A549 (cell line): Measurements from ENCODE around the gene C2CD3. TPM values are rescaled to one million over a fixed set of nuclear protein-coding genes. Genes with fewer than 3 reads are reported as not detected.

Source experiments
- ATAC-seq, 2 experiments: fragments of 200-7000 bp in 1 of 2; fragments of >200 bp in 1 of 2; cut with Nextera tagmentation in 1 of 2; cut with Tn5 transposase in 1 of 2; 3 replicates each; pipeline versions ENCODE4 v1.8.0 to v1.9.1; 2018 to 2020; ENCODE audit warnings: mild to moderate bottlenecking in 1 of 2, moderate library complexity in 1 of 2
- CTCF ChIA-PET: fragments of 300-600 bp; sonication (Branson Sonifier 250); formaldehyde crosslinking; extraction: SDS; loops from one replicate; lab custom pipeline; 2021; ENCODE audit warnings: antibody characterized with exemption, inconsistent platforms; lab: Yijun Ruan, JAX
- POLR2A ChIA-PET: fragments of 350-600 bp; formaldehyde crosslinking; extraction: SDS; loops from one replicate; lab custom pipeline; 2021; ENCODE audit warnings: antibody characterized with exemption, inconsistent platforms; lab: Yijun Ruan, JAX
- DNase-seq, 2 experiments: peaks; one replicate each; pipeline versions ENCODE4 v3.0.0 to v3.0.0-alpha.2; 2011 to 2016; ENCODE audit warnings: low read depth in 1 of 2, low spot score in 1 of 2
- FAIRE-seq: peaks from 2 replicates; lab custom pipeline; 2011; peaks lifted over from hg19 to GRCh38; lab: Jason Lieb, UNC
- H3K27ac ChIP-seq, 2 experiments: fragments of >200 bp; sonication (Bioruptor Twin); formaldehyde crosslinking; 3 replicates each; pipeline ENCODE4 v1.5.1; 2016 to 2017
- H3K4me1 ChIP-seq: fragments of >200 bp; sonication (Bioruptor Twin); formaldehyde crosslinking; 3 replicates; pipeline ENCODE4 v1.6.1; 2016
- H3K4me2 ChIP-seq: fragments of >200 bp; sonication (Bioruptor Twin); formaldehyde crosslinking; 3 replicates; pipeline ENCODE4 v1.6.1; 2016
- H3K4me3 ChIP-seq: fragments of >200 bp; sonication (Bioruptor Twin); formaldehyde crosslinking; 3 replicates; pipeline ENCODE4 v1.5.1; 2016
- H3K9me3 ChIP-seq: fragments of >200 bp; sonication (Bioruptor Twin); formaldehyde crosslinking; 3 replicates; pipeline ENCODE4 v1.6.1; 2016
- BHLHE40 ChIP-seq: IDR thresholded peaks from 2 replicates; pipeline ENCODE4 v1.6.1; 2012; ENCODE audit warnings: low read depth, low read length, inconsistent platforms
- CBX8 ChIP-seq: fragments of 200-600 bp; sonication (generic); IDR thresholded peaks from 2 replicates; pipeline ENCODE4 v1.6.1; 2016
- CEBPB ChIP-seq, 2 experiments: fragments of >200 bp in 1 of 2; sonication (Bioruptor Twin) in 1 of 2; formaldehyde crosslinking in 1 of 2; IDR thresholded peaks; 2 replicates each; pipeline ENCODE4 v1.6.1; 2012 to 2016
- FOSB ChIP-seq: fragments of 250-450 bp; sonication (Bioruptor Pico); IDR thresholded peaks from 2 replicates; pipeline ENCODE4 v1.5.0; 2020; ENCODE audit warnings: mild to moderate bottlenecking, moderate library complexity
- FOSL2 ChIP-seq, 2 experiments: fragments of 450-650 bp in 1 of 2; fragments of >200 bp in 1 of 2; sonication (Bioruptor Twin) in 1 of 2; formaldehyde crosslinking; IDR thresholded peaks; 2 replicates each; pipeline versions ENCODE4 v1.5.0 to v1.6.1; 2016 to 2020; ENCODE audit warnings: mild to moderate bottlenecking in 1 of 2, moderate library complexity in 1 of 2
- FOXS1 ChIP-seq: fragments of 250-450 bp; sonication (Bioruptor Pico); IDR thresholded peaks from 2 replicates; pipeline ENCODE4 v1.5.0; 2020; ENCODE audit warnings: mild to moderate bottlenecking, moderate library complexity
- HEYL ChIP-seq: fragments of 250-450 bp; sonication (Bioruptor Pico); IDR thresholded peaks from 2 replicates; pipeline ENCODE4 v1.8.0; 2021; ENCODE audit warnings: mild to moderate bottlenecking, moderate library complexity
- HOXA7 ChIP-seq: fragments of 250-450 bp; sonication (Bioruptor Pico); IDR thresholded peaks from 2 replicates; pipeline ENCODE4 v1.5.0; 2020; ENCODE audit warnings: mild to moderate bottlenecking, moderate library complexity
- POLR2AphosphoS2 ChIP-seq: conservative IDR thresholded peaks from 2 replicates; pipeline ENCODE4 v1.6.1; 2012; ENCODE audit warnings: low read length, improper control_type of control experiment, inconsistent platforms
- SMC3 ChIP-seq: fragments of >200 bp; sonication (Bioruptor Twin); formaldehyde crosslinking; IDR thresholded peaks from 3 replicates; pipeline ENCODE4 v1.6.1; 2018; ENCODE audit warnings: inconsistent platforms
- ZC3H11A ChIP-seq: fragments of 450-650 bp; IDR thresholded peaks from 2 replicates; pipeline ENCODE4 v1.6.1; 2014; ENCODE audit warnings: antibody characterized with exemption, mild to moderate bottlenecking
- ZNF302 ChIP-seq: fragments of 250-450 bp; sonication (Bioruptor Pico); IDR thresholded peaks from 2 replicates; pipeline ENCODE4 v1.9.0; 2021; ENCODE audit warnings: inconsistent platforms, mild to moderate bottlenecking, moderate library complexity
- ZSCAN20 ChIP-seq: fragments of 250-450 bp; sonication (Bioruptor Pico); IDR thresholded peaks from 2 replicates; pipeline ENCODE4 v1.8.0; 2022; ENCODE audit warnings: mild to moderate bottlenecking, moderate library complexity
- WGBS: methylation state at CpG from one replicate; pipeline ENCODE4 v1.1.6; 2017; ENCODE audit errors: missing lambda C conversion rate; 5-methylcytosine and 5-hydroxymethylcytosine counted together
- polyA plus RNA-seq, 4 experiments: library from polyadenylated mRNA; depleted of rRNA in 3 of 4; stranded (reverse); fragments of >200 nt; fragmentation: RNase III in 1 of 4; extraction: RNeasy Plus Mini Kit Qiagen cat#74134 plus additional on column Dnase treatment in 1 of 4; gene quantifications; 2 replicates in 3 of 4; 3 replicates in 1 of 4; pipeline ENCODE4 v1.2.3, GENCODE V29; 2011 to 2017
- TF ChIP-seq, protein P1 (sequence below): fragments of 450-650 bp; IDR thresholded peaks from 2 replicates; pipeline ENCODE4 v1.6.1; 2014; ENCODE audit warnings: antibody characterized with exemption
- TF ChIP-seq, protein P2 (sequence below): fragments of 250-450 bp; sonication (Bioruptor Pico); IDR thresholded peaks from 2 replicates; pipeline ENCODE4 v1.5.0; 2021; ENCODE audit warnings: mild to moderate bottlenecking, moderate library complexity, borderline replicate concordance
- TF ChIP-seq, protein P3 (sequence below): IDR thresholded peaks from 2 replicates; pipeline ENCODE4 v1.6.1; 2012
- TF ChIP-seq, protein P4 (sequence below): fragments of 200-600 bp; sonication (generic); IDR thresholded peaks from 2 replicates; pipeline ENCODE4 v1.6.1; 2016; ENCODE audit warnings: antibody characterized with exemption, mild to moderate bottlenecking, moderate library complexity

The C2CD3 gene
- polyA plus RNA-seq, 2 of the 4 experiments (the other 2 are of a cell fraction): 15.2 to 19.8 TPM

DNA sequence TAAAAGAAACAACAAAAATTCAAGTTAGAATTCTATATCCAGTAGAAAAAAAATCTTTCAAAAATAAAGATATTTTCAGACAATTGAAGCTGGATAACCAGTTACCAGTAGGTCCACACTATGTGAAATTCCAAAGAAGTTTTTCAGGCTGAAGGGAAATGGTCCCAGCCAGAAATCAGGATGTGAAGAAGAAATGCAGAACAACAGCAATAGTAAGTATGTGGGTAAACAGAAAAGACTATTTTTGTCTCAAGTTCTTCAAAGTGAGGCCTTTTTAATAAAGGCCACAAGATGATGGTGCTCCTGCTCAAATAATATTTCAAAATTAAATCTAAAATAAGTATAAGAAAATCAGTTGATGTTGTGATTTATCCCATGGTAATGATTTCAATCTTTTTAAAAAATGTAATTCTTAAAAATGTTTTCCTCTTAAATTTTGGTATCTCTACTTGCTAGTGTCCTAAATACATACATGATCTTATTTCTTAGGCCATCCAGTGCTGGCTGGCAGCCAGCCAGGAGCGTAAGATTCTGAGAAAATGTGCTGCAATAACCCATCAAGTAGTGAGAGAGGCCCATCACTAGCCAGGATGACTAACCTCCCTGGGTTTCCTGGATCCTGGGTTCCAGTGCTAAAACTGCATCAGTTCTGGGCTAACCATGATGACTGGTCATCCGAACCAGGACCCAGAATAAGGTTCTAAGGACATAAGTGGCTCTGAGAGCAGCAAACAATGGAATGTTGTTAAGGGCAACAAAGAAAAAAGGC is 146.4 kb downstream of the C2CD3 start:
- no peak for FAIRE-seq
- no peak overlapping the region for H3K4me2 ChIP-seq
- no peak overlapping the region for H3K27ac ChIP-seq
- no peak for DNase-seq
- TF ChIP-seq POLR2AphosphoS2 (no peak), ZC3H11A (no peak), FOSB (CRISPR knock-in tag) (no peak), FOSL2 (IDR thresholded peaks at IDR 0.05) (no peak), FOSL2 (CRISPR knock-in tag; IDR thresholded peaks at IDR 0.05) (no peak), BHLHE40 (no peak), CEBPB (IDR thresholded peaks at IDR 0.05) (no peak), HEYL (CRISPR knock-in tag) (no peak), FOXS1 (CRISPR knock-in tag) (no peak)
- TF ChIP-seq, protein P1, sequence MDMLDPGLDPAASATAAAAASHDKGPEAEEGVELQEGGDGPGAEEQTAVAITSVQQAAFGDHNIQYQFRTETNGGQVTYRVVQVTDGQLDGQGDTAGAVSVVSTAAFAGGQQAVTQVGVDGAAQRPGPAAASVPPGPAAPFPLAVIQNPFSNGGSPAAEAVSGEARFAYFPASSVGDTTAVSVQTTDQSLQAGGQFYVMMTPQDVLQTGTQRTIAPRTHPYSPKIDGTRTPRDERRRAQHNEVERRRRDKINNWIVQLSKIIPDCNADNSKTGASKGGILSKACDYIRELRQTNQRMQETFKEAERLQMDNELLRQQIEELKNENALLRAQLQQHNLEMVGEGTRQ: no peak
- ChIA-PET POLR2A (no interaction called here), CTCF (interaction anchor here (0.6 kb wide), 1 partner anchor 144 kb away, joined by 3 read pairs; no protein-coding TSS in a partner anchor)
- no peak overlapping the region for H3K4me3 ChIP-seq
- H3K4me1 ChIP-seq: peaks cover 16% of the 10 kb centered on the region
- no peak for ATAC-seq
- WGBS: 84% methylated on average over 2 of the region's 2 CpGs
- H3K9me3 ChIP-seq: no peaks in the 10 kb centered on the region

DNA sequence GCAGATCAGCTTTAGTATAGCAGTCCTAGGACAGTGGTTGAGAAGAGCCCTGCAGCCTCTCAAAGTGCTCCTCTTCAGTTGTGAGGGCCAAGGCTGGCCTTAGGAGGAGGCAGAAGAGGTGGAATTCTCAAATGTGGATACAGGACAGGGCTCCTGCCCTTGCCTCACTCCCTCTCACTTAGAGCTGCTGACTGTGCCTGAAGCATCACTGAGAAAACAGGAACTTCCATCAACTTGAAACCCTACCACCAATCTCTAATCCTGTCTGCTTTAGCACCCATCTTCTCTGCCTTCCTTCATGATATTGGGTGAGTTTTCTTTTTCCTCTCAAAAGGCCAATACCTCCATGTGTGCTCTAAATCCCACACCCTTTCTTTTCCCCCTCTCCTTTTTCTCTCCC is 147.5 kb downstream of the C2CD3 start:
- ATAC-seq (no peak), DNase-seq (no peak), FAIRE-seq (no peak)
- Histone ChIP-seq H3K4me1 (peaks cover 22% of the 10 kb centered on the region), H3K4me2 (no peak overlapping the region), H3K4me3 (no peak overlapping the region), H3K27ac (no peak overlapping the region), H3K9me3 (no peaks in the 10 kb centered on the region)
- ChIA-PET POLR2A (no interaction called here), CTCF (no interaction called here)
- TF ChIP-seq, protein P2, sequence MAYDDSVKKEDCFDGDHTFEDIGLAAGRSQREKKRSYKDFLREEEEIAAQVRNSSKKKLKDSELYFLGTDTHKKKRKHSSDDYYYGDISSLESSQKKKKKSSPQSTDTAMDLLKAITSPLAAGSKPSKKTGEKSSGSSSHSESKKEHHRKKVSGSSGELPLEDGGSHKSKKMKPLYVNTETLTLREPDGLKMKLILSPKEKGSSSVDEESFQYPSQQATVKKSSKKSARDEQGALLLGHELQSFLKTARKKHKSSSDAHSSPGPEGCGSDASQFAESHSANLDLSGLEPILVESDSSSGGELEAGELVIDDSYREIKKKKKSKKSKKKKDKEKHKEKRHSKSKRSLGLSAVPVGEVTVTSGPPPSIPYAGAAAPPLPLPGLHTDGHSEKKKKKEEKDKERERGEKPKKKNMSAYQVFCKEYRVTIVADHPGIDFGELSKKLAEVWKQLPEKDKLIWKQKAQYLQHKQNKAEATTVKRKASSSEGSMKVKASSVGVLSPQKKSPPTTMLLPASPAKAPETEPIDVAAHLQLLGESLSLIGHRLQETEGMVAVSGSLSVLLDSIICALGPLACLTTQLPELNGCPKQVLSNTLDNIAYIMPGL (CRISPR knock-in tag): no peak
- TF ChIP-seq HOXA7 (CRISPR knock-in tag) (no peak), ZSCAN20 (CRISPR knock-in tag) (no peak), CBX8 (no peak), ZC3H11A (no peak), SMC3 (no peak), ZNF302 (no peak)
- TF ChIP-seq, protein P3, sequence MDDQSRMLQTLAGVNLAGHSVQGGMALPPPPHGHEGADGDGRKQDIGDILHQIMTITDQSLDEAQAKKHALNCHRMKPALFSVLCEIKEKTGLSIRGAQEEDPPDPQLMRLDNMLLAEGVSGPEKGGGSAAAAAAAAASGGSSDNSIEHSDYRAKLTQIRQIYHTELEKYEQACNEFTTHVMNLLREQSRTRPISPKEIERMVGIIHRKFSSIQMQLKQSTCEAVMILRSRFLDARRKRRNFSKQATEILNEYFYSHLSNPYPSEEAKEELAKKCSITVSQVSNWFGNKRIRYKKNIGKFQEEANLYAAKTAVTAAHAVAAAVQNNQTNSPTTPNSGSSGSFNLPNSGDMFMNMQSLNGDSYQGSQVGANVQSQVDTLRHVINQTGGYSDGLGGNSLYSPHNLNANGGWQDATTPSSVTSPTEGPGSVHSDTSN: no peak
- TF ChIP-seq, protein P4, sequence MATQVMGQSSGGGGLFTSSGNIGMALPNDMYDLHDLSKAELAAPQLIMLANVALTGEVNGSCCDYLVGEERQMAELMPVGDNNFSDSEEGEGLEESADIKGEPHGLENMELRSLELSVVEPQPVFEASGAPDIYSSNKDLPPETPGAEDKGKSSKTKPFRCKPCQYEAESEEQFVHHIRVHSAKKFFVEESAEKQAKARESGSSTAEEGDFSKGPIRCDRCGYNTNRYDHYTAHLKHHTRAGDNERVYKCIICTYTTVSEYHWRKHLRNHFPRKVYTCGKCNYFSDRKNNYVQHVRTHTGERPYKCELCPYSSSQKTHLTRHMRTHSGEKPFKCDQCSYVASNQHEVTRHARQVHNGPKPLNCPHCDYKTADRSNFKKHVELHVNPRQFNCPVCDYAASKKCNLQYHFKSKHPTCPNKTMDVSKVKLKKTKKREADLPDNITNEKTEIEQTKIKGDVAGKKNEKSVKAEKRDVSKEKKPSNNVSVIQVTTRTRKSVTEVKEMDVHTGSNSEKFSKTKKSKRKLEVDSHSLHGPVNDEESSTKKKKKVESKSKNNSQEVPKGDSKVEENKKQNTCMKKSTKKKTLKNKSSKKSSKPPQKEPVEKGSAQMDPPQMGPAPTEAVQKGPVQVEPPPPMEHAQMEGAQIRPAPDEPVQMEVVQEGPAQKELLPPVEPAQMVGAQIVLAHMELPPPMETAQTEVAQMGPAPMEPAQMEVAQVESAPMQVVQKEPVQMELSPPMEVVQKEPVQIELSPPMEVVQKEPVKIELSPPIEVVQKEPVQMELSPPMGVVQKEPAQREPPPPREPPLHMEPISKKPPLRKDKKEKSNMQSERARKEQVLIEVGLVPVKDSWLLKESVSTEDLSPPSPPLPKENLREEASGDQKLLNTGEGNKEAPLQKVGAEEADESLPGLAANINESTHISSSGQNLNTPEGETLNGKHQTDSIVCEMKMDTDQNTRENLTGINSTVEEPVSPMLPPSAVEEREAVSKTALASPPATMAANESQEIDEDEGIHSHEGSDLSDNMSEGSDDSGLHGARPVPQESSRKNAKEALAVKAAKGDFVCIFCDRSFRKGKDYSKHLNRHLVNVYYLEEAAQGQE: no peak
